T-cell (primary cell): ENCODE measurements around the gene ATP2A3. TPM values are rescaled to one million over a fixed set of nuclear protein-coding genes. Genes with fewer than 3 reads are reported as not detected.

ENCODE experiments used
- ATAC-seq, 4 experiments: fragments of 200-7000 bp in 3 of 4; fragments of 150-1000 bp in 1 of 4; cut with Tn5 transposase; replicated peaks in 1 of 4; 1 replicate in 3 of 4; 2 replicates in 1 of 4; pipeline ENCODE4 v1.10.0; 2021; ENCODE audit warnings: moderate library complexity in 3 of 4, mild to moderate bottlenecking in 2 of 4, moderate number of reproducible peaks in 1 of 4
- CTCF ChIA-PET, 2 donors: fragments of 300-600 bp; sonication (Branson Sonifier 250); formaldehyde crosslinking; loops; one replicate each; lab custom pipeline; 2022; ENCODE audit warnings: antibody characterized with exemption in 2 of 2; lab: Charles Lee
- POLR2A ChIA-PET, 2 donors: fragments of 300-600 bp; sonication (Branson Sonifier 250); formaldehyde crosslinking; loops; one replicate each; lab custom pipeline; 2022; ENCODE audit warnings: antibody characterized with exemption in 2 of 2; lab: Charles Lee
- DNase-seq, 35 experiments: peaks; one replicate each; pipeline versions ENCODE4 v3.0.0 to v3.0.0-alpha.2; 2013 to 2023
- H3K27ac ChIP-seq: one replicate; pipeline ENCODE4 v1.5.1; 2013; ENCODE audit warnings: low read length
- H3K27me3 ChIP-seq, 2 experiments: replicated peaks in 1 of 2; 1 replicate in 1 of 2; 2 replicates in 1 of 2; pipeline versions ENCODE4 v1.6.1 to v1.7.0; 2013; ENCODE audit warnings: low read length in 1 of 2, mixed read lengths in 1 of 2; ENCODE audit not compliant: control insufficient read depth in 2 of 2, insufficient read depth in 2 of 2; ENCODE audit errors: extremely low read depth in 1 of 2
- H3K36me3 ChIP-seq, 2 donors: 1 replicate in 1 of 2; 2 replicates in 1 of 2; pipeline versions ENCODE4 v1.6.1 to v1.7.0; 2013; ENCODE audit warnings: low read length in 1 of 2; ENCODE audit not compliant: control insufficient read depth in 2 of 2, insufficient read depth in 1 of 2; ENCODE audit errors: extremely low read depth in 1 of 2
- H3K4me1 ChIP-seq, 2 experiments: 1 replicate in 1 of 2; 2 replicates in 1 of 2; pipeline versions ENCODE4 v1.6.1 to v1.7.0; 2013; ENCODE audit warnings: low read length in 2 of 2, mixed read lengths in 1 of 2; ENCODE audit not compliant: insufficient read depth in 2 of 2, control insufficient read depth in 1 of 2; ENCODE audit errors: extremely low read depth in 1 of 2
- H3K4me3 ChIP-seq, 2 donors: 1 replicate in 1 of 2; 2 replicates in 1 of 2; pipeline versions ENCODE4 v1.5.1 to v1.7.0; 2013; ENCODE audit warnings: mild to moderate bottlenecking in 2 of 2, low read length in 1 of 2, moderate library complexity in 1 of 2; ENCODE audit not compliant: control insufficient read depth in 1 of 2; ENCODE audit errors: extremely low read depth in 1 of 2
- H3K9me3 ChIP-seq: 2 replicates; pipeline ENCODE4 v1.7.0; 2013
- H3K27ac Mint-ChIP-seq, 2 donors: one replicate each; pipeline ENCODE4 v1.8.0; 2020 to 2021; ENCODE audit warnings: mild to moderate bottlenecking in 2 of 2, mixed read lengths in 2 of 2
- H3K27me3 Mint-ChIP-seq, 2 donors: one replicate each; pipeline ENCODE4 v1.8.0; 2021 to 2022; ENCODE audit warnings: mixed read lengths in 2 of 2
- H3K36me3 Mint-ChIP-seq: one replicate; pipeline ENCODE4 v1.8.0; 2021; ENCODE audit warnings: mixed read lengths
- H3K4me1 Mint-ChIP-seq, 3 donors: one replicate each; pipeline ENCODE4 v1.8.0; 2020 to 2022; ENCODE audit warnings: mixed read lengths in 3 of 3, mild to moderate bottlenecking in 1 of 3
- H3K4me3 Mint-ChIP-seq, 3 donors: one replicate each; pipeline ENCODE4 v1.8.0; 2020 to 2022; ENCODE audit warnings: mild to moderate bottlenecking in 3 of 3, mixed read lengths in 3 of 3, moderate library complexity in 3 of 3
- H3K9me3 Mint-ChIP-seq, 3 donors: one replicate each; pipeline ENCODE4 v1.8.0; 2020 to 2022; ENCODE audit warnings: mixed read lengths in 3 of 3
- WGBS: methylation state at CpG from one replicate; pipeline ENCODE4 v1.1.5; 2013; ENCODE audit warnings: missing lambda C conversion rate; ENCODE audit not compliant: insufficient coverage; 5-methylcytosine and 5-hydroxymethylcytosine counted together
- total RNA-seq, 35 experiments: library from RNA in 6 of 35; stranded (reverse) in 6 of 35; fragments of 120-200 nt in 1 of 35; gene quantifications; one replicate each; pipeline versions ENCODE4 v1.2.1 to v1.2.4 and lab custom pipeline; 2013 to 2026

ATP2A3 gene
- total RNA-seq, 5 donors from 2014 or later (not counting 1 experiment from before 2014, with no cell fraction given) = 228 to 303 (median 248) TPM

DNA sequence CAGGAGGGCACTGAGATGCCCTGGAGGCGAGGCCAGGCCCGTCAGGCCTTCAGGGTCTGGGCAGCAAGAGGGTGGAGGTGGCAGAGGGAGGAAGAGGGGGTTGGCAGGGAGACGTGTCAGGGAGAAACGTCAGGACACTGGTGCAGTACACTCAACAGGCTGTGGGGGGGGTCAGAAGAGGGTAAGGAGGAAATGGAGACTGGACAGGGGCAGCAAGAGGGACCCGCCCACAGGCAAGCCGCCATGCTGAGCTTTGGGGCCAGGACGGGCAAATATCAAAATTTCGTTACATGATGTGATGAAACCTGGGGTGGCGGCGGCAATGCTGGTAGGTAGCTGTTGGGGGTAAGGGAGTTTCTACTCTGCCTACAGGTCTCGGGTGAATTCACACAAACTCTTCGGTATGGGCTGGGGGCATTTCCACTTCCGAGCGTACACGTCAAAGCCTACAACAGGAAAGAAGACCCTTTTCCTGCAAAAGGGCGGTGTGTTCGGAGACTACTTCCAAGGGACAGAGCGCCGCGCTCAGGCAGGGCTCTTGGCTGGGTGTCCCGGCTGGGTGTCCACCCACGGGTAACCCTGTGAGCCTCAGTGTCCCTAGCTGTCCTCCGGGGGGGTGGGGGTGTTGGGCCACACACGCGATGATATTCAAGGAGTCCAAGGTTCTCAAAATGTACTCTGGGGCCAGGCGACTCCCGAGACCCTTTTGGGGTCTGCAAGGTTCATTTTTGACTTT lies 43.3 kb upstream of the ATP2A3 start:
- Histone ChIP-seq H3K4me3 (no peak overlapping the region), H3K27me3 (no peaks in the 10 kb centered on the region), H3K4me1 (peaks cover 0 to 9% of the 10 kb centered on the region in 2 experiments), H3K36me3 (peaks cover 26 to 68% of the 10 kb centered on the region in 2 donors), H3K27ac (no peak overlapping the region), H3K9me3 (no peaks in the 10 kb centered on the region)
- 95% methylated on average over 20 of the region's 27 CpGs for WGBS
- ChIA-PET POLR2A (interaction anchor here in 1 of 2 donors (0.5 kb wide), 1 partner anchor 58 kb away, joined by 4 read pairs; no protein-coding TSS in a partner anchor), CTCF (interaction anchor here in 1 of 2 donors (0.6 to 0.9 kb wide), 2 partner anchors 42 to 96 kb away, joined by 3 read pairs; no protein-coding TSS in a partner anchor)
- no peaks in the 10 kb centered on the region for H3K27me3 Mint-ChIP-seq
- ATAC-seq (no peak), DNase-seq (no peak)
- no peak overlapping the region for H3K4me3 Mint-ChIP-seq
- H3K4me1 Mint-ChIP-seq = peaks cover 0 to 7% (median 5%) of the 10 kb centered on the region in 3 donors
- peaks cover 32% of the 10 kb centered on the region for H3K36me3 Mint-ChIP-seq
- no peak overlapping the region for H3K27ac Mint-ChIP-seq
- H3K9me3 Mint-ChIP-seq = no peaks in the 10 kb centered on the region

DNA sequence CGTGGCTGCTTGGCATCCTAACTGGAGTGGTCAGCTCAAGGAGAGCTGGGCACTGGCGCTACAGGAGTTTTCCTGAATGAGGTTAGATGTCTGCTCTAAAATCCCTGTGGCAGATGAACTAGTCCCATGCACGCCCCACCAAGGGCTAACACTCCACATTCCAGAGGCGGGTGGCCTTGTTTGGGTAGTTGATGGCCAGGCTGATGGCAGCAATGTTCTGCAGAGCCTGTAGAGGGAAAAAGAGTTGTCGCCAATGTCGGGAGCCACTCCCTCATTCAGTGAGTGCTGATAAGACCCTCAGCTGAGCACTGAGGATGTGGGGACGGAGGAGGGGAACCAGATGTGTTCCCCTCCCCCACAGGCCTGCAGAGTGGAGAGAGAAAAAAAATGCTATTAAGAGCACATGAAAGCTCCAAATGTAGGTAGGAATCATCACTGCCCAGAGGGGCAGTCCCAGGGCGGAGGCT lies 42.5 kb upstream of the ATP2A3 start:
- H3K9me3 Mint-ChIP-seq = no peaks in the 10 kb centered on the region
- Histone ChIP-seq H3K27me3 (no peaks in the 10 kb centered on the region), H3K36me3 (peaks cover 24 to 61% of the 10 kb centered on the region in 2 donors), H3K9me3 (no peaks in the 10 kb centered on the region), H3K4me1 (peaks cover 0 to 9% of the 10 kb centered on the region in 2 experiments), H3K27ac (no peak overlapping the region), H3K4me3 (no peak overlapping the region)
- peaks cover 27% of the 10 kb centered on the region for H3K36me3 Mint-ChIP-seq
- H3K27ac Mint-ChIP-seq = peak overlapping the region in 1 of 2 donors; percentile 55
- ChIA-PET POLR2A (no interaction called here), CTCF (interaction anchor here in 1 of 2 donors (1.7 kb wide), 1 partner anchor 93 kb away, joined by 9 read pairs; no protein-coding TSS in a partner anchor)
- no peaks in the 10 kb centered on the region for H3K27me3 Mint-ChIP-seq
- WGBS = 100% methylated on average over 2 of the region's 8 CpGs
- peaks cover 0 to 7% (median 7%) of the 10 kb centered on the region in 3 donors for H3K4me1 Mint-ChIP-seq
- no peak overlapping the region for H3K4me3 Mint-ChIP-seq
- DNase-seq (no peak), ATAC-seq (no peak)

DNA sequence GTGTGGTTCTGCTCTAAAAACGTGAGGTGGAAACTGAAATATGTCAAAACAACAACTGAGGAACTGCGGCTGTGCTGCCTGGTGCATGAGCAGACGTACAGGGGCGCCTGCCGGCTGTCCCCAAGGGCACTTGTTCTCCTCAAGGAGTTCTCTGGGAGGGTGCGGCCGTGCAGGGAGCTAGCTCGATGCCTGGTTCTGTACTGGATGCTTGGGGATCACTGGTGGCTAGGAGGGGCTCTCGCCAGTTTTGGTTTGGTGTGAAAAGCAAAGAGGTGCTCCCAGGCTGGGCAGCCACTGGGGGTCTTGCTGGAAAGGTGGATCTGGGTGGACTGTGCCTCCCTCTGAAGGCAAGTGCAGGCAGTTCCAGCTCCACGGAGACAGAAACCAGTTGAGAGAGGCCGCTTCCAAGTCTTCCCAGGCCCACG lies 41.9 kb upstream of the ATP2A3 start:
- H3K4me1 ChIP-seq = peaks cover 0 to 9% of the 10 kb centered on the region in 2 experiments
- POLR2A ChIA-PET = no interaction called here

DNA sequence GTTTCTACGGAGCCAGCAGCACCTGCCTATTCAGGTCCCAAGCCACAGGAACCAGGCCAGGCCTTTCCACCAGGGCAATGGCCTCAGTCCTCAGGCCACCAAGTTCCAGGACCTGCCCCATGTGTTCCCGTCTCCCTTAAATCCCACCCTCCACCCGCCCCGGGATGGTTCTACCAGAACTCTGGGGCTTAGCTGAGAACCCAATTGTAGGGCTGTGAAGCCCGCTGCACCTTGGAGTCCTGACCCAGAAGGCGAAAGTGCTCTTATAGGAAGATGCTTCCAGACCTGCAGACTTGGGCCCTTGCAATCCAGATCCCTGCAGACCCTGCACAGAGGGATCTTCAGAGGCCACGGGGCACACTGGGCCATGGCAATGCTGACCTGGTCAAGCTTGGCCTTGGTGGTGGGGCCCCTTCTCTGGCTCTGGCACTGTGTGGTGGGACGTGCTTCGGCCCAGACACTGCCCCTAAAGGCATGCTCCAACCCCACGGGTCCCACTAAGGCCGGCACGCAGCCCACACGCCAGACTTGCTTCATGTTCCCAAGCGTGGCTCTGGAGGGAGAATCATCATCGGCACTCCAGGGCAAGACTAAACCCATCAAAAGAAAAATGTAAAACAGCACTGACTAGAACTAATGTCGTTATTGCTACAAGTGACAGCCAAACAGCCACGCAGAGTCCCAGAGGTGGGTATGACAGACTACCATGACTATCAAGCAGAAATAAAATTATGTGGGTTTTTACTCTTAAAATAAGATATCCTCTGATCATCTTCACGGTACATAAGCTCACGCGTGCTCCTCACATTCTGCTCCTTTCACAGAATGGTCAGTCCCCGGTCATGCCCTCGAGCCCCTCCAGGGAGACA lies 41.3 kb upstream of the ATP2A3 start:
- ChIA-PET POLR2A (interaction anchor here in 1 of 2 donors (0.6 kb wide), 1 partner anchor 37 kb away, joined by 3 read pairs; no protein-coding TSS in a partner anchor), CTCF (interaction anchor here (1.1 to 1.7 kb wide), 3 partner anchors 91 to 92 kb away, joined by 4 to 9 read pairs (median 9); no protein-coding TSS in a partner anchor)
- 94% methylated on average over 20 of the region's 22 CpGs for WGBS
- no peaks in the 10 kb centered on the region for H3K27me3 Mint-ChIP-seq
- peaks cover 0 to 7% (median 7%) of the 10 kb centered on the region in 3 donors for H3K4me1 Mint-ChIP-seq
- Histone ChIP-seq H3K9me3 (no peaks in the 10 kb centered on the region), H3K27ac (no peak overlapping the region), H3K27me3 (no peaks in the 10 kb centered on the region), H3K36me3 (peaks cover 21 to 51% of the 10 kb centered on the region in 2 donors), H3K4me1 (peaks cover 0 to 9% of the 10 kb centered on the region in 2 experiments), H3K4me3 (no peak overlapping the region)
- H3K4me3 Mint-ChIP-seq = no peak overlapping the region
- H3K36me3 Mint-ChIP-seq = peaks cover 27% of the 10 kb centered on the region
- no peak overlapping the region for H3K27ac Mint-ChIP-seq
- ATAC-seq (peak in 1 of 4 experiments; percentile 5), DNase-seq (no peak)
- H3K9me3 Mint-ChIP-seq = no peaks in the 10 kb centered on the region

More for the DNA sequence above, 41.9 kb upstream of the ATP2A3 start:
- WGBS = 93% methylated on average over 10 of the region's 12 CpGs
- Histone ChIP-seq H3K27ac (no peak overlapping the region), H3K36me3 (peaks cover 21 to 56% of the 10 kb centered on the region in 2 donors), H3K9me3 (no peaks in the 10 kb centered on the region), H3K27me3 (no peaks in the 10 kb centered on the region), H3K4me3 (no peak overlapping the region)
- H3K4me3 Mint-ChIP-seq = no peak overlapping the region
- no peaks in the 10 kb centered on the region for H3K9me3 Mint-ChIP-seq
- H3K27me3 Mint-ChIP-seq = no peaks in the 10 kb centered on the region
- DNase-seq (no peak), ATAC-seq (no peak)
- CTCF ChIA-PET = interaction anchor here (1.1 to 1.7 kb wide), 2 partner anchors 92 kb away, joined by 4 to 9 read pairs; no protein-coding TSS in a partner anchor
- H3K4me1 Mint-ChIP-seq = peaks cover 0 to 7% (median 7%) of the 10 kb centered on the region in 3 donors
- H3K36me3 Mint-ChIP-seq = peaks cover 27% of the 10 kb centered on the region
- H3K27ac Mint-ChIP-seq = no peak overlapping the region

DNA sequence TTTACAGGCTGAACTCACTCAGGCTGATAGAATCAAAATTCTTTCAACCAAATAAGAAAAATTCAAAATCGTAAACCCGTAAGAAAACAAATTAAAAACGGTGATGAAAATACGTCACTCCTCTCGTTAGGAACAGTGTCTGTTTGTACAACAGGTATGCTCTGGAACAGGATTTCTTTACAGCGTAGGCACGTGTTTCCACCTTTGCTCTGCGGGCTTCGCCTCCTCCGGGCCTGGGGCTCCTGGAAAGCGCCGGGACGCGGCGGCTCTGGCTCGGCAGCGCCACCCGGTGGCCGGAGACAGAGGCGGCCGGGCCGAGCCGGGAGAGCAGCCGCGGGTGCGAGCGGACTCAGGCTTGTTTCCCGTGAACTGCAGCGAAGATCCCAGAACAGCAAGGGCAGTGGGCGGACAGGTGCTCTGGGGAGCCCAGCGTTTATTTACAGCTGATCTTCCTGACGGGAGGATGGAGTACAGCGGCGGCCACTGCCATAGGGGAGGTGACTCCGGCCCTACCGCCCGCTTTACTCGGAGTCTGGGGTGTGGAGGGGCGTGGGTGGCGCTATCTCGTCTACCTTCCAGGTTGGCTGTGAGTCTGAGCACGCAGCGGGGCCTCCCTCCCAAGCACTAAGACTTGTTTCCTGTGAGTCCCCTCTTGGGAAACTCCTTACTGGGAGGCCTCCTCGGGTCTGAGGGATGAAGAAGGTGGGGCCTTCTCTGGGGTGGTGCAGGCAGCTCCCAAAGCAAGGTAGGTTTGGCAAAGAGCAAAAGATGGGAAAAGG lies 40.5 kb upstream of the ATP2A3 start:
- peak; percentile 8 to 76 (median 48) for DNase-seq
- Mint-ChIP-seq H3K27me3 (no peaks in the 10 kb centered on the region), H3K4me1 (peaks cover 0 to 7% (median 7%) of the 10 kb centered on the region in 3 donors), H3K9me3 (no peaks in the 10 kb centered on the region), H3K27ac (peak overlapping the region in 1 of 2 donors; percentile 22), H3K36me3 (peaks cover 25% of the 10 kb centered on the region), H3K4me3 (no peak overlapping the region)
- no peak overlapping the region for H3K27ac ChIP-seq
- 13% methylated on average over 28 of the region's 44 CpGs for WGBS
- H3K36me3 ChIP-seq = peaks cover 18 to 46% of the 10 kb centered on the region in 2 donors
- peaks cover 0 to 9% of the 10 kb centered on the region in 2 experiments for H3K4me1 ChIP-seq
- H3K4me3 ChIP-seq = no peak overlapping the region
- no peaks in the 10 kb centered on the region for H3K27me3 ChIP-seq
- ChIA-PET POLR2A (no interaction called here), CTCF (interaction anchor here (0.6 to 1.6 kb wide), 5 partner anchors 39 to 161 kb away, joined by 3 to 9 read pairs (median 3); partner anchors contain the start of gene P2RX1 (in 1 of the 2))
- no peaks in the 10 kb centered on the region for H3K9me3 ChIP-seq
- ATAC-seq = peak; percentile 71 to 85 (median 75)
